NCI-H69 (cell line): Measurements from ENCODE around the gene UBE2N.
"Not testable (repeated sequence)": the region's sequence is repeated elsewhere in the genome, so short reads cannot be mapped to it uniquely, and the experiment has no call there.

Source experiments
- DNase-seq: peaks from one replicate; lab custom pipeline; 2025; lab: John Stamatoyannopoulos, UW

Gene UBE2N

DNA sequence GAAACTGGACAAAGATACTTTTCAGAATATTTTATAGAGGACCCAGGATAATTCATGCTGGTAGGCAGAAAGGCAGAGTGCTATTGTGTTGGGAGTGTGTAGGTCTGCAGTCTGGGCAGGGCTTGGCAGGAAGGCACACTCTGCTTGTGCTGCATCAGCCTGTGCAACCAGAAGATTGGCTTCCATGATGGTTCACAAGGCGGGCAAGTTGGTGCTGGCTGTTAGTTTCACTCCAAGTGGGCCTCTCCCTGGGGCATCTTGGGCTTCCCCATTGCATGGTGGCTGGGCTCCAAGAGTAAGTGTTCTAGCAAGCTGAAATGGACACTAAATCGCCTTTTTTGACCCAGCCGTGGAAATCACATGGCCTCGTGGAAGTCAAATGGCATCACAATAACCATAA, 1.8 kb upstream of the UBE2N start:
- no peak for DNase-seq

DNA sequence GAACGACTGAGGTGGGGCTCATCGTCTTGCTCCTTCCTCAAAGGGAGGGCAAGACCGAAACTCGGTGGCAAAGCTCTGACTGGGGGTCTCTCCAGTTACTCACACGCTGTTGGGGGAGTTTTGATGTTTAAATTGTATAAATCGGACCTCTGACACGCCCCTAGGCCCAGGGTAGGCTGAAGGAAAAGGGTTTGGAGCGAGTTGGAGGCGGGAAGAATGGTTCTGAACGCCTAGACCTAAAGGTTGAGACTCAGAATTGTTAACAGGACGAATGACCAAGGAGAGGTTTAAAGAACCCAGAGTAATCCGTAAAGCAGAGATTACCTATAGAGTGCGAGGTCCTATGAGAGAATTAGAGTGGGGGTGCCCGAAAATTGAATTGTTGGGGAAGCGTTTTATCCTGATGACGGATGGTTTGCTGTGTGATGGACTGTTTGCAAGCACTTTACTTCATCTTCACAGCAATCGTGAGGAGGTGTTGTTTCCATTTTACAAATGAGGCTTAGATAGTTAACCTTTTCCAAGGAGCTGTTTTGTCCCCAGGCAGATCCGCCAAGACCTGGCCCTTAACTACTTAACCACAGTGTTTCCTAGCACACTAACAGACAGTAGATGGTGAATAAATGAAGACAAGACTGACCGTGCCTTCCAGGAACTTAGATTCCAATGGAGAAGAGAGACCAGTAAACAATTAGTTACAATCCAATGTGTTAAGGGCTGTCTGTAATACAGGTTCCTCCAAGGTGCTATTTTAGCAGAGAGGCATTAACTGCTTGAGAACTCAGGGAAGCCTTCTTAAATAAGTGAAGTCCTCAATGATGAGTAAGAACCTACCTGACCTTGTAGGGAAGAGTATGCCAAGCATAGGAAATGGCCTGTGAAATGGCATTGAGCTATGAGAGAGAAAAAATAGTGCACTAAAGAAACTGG, 929 bp upstream of the UBE2N start:
- DNase-seq: peak; percentile 42

DNA sequence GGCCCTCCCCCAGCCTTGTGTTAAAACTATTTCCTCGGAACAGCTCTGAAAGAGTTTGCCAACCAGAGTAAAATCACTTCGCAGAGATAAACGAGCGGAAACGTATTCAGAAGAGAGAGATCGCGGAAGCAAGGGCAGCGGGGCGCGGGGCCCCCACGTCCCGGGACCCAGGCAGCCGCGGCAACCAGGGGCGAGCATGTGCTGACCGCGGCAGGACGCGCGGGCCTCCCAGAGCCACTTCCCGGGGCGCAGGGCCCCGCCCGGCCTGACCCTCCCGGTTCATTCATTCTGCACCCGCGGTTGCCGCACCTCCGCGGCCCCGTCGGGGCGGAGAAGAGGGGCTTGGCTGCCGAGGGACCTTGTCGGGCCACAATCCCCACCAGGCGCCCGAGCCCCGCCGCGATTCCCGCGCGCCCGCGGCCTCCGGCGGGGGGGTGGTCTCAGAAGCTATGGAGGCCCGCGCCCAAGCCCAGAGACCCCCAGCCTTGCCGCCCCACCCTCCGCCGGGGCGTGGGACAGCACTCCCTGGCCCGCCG, 598 bp downstream of the UBE2N start:
- peak; percentile 60 for DNase-seq

DNA sequence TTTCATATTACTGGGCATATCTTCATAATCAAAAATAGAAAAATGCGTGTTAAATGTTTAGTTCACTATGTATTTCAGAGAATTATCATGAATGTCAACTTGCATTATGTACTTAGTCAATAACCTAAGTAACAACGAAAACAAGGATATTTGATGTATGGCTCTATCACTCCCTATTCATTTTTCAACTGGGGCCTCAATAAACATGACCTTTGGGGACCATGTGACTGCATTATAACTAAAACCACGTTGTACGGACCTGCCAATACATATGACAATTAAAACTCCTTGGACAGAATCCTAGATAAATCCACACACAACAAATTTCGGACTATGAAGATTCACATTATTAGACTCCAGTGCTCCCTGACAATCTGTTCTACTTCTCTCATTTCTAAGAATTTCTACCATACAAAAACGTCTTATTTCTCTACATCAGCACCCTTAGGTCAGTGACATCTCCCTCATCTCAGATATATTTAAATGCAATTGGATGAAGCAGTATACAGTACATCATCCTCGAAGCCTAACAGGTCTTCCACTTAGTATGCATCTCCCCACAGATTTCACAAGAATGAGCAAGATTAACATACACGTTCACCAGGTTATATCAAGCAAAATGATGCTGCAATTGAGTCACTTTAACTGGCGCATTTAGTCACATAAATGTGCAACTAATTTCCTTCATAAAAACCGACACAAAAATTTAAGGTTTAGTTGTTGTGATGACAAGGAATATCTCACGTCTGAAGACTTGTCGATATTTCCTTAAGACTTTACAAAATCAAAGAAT, 1.5 kb downstream of the UBE2N start:
- DNase-seq: no peak

DNA sequence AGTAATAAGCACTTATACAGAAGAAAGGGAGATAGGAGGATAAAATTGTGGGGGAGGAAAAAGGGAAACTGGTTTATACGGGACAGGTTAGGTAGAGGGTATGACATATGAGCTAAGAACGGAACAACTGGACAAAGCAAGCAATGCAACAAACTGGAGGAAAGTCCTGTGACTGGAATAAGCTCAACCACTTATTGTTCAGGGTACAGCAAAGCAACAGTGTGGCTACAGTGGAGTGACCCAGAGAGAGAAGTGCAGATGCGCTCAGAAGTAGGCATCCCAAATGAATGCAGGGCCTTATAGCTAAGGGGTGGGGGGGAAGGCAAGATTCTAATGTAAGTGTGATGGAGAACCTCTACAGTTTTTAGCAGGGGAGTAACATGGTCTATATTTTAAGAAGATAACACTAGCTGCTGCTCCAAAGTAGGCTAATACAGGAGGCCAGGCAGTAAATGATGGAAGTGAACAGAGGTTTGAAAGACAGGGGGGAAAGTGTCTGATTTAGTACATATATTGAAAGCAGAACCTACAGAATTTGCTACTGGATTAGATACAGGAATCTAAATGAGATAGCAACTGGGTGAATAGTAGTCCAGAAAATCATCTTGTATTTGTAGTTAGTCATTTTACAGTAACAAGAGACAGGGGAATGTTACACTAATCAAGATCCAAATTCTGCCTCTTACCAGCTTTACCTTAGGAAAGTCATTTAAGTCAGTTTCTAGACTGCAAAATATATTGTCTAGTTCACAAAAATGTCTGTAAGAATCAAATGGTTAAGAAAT, 3.3 kb downstream of the UBE2N start:
- DNase-seq: no peak

DNA sequence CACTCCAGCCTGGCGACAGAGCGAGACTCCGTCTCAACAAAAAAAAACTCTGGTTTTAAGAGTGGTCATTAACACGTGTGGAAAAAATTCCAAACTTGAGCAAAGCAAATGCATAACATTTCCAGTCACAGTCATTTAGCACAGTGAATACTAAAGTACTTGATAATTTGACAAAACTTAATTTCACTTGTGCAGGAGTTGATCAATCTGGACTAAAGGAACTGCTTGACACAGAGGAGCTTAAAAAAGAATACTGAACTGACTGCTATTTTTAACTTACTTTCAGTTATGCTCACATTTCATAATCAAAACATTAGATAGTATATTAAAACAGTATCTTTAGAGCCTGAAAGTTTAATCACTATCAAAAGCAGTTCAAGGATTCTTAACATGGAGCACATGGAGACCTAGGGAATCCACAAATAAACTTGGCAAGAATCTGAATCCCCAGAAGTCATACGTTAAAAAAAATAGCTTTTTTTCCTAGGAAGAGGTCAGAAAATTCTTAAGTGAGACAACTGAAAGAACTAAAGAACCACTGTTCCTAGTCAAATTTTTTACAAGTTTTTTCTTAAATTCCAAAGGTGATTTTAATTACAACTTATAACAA, 7.4 kb downstream of the UBE2N start:
- DNase-seq: no peak

DNA sequence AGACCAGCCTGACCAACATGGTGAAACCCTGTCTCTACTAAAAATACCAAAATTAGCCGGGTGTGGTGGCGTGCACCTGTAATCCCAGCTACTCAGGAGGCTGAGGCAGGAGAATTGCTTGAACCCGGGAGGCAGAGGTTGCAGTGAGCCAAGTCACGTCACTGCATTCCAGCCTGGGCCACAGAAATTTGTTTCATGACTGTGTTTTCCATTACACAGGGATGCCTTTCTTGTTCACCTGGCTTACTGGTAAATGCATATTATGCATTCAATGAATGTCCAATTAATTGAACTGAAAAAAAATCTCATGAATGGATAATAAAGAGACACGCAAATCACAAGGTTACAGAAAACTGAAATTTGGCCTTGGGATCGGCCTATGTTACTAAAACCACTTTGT, 9.7 kb downstream of the UBE2N start:
- DNase-seq: not testable (repeated sequence)

DNA sequence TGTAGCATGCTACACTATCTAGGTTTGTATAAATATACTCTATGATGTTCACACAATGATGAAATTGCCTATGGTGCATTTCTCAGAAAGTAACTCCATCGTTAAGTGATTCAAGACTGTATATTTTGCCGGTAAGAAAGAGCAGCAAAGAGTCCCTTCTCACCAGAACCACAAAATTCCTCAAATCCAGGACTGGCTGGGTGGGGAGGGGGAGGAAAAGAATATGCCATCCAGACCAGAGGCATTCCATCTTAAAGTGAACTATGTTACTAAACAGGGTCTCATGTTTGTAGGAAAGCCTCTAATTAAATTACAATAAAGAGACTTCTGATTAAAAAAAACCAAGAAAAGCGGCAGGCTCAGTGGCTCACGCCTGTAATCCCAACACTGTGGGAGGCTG, 11.5 kb downstream of the UBE2N start:
- DNase-seq: no peak

DNA sequence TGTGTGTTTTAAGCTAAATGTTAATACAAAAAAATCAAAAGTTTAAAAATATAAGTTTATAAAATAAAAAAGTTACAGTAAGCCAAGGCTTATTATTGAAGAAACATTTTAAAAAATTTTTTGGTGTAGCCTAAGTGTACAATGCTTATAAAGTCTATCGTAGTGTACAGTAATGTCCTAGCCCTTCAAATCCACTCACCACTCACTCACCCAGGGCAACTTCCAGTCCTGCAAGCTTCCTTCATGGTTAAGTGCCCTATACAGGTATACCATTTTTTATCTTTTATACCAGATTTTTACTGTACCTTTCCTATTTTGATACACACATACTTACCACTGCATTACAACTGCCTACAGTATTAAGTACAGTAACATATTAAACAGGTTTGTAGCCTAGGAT, 11.9 kb downstream of the UBE2N start:
- DNase-seq: no peak

DNA sequence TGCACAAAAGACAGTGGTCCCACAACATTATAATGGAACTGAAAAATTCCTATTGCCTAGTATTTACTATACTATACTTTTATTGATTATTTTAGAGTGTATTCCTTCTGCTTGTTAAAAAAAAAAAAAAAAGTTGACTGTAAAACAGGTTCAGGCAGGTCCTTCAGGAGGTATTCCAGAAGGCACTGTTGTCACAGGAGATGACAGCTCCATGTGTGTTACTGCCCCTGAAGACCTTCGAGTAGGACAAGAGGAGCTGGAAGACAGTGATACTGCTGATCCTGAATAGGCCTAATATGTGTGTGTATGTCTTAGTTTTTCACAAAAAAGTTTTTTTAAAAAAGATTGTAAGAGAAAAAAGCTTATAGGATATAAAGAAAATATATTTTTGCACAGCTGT, 12.3 kb downstream of the UBE2N start:
- DNase-seq: no peak

DNA sequence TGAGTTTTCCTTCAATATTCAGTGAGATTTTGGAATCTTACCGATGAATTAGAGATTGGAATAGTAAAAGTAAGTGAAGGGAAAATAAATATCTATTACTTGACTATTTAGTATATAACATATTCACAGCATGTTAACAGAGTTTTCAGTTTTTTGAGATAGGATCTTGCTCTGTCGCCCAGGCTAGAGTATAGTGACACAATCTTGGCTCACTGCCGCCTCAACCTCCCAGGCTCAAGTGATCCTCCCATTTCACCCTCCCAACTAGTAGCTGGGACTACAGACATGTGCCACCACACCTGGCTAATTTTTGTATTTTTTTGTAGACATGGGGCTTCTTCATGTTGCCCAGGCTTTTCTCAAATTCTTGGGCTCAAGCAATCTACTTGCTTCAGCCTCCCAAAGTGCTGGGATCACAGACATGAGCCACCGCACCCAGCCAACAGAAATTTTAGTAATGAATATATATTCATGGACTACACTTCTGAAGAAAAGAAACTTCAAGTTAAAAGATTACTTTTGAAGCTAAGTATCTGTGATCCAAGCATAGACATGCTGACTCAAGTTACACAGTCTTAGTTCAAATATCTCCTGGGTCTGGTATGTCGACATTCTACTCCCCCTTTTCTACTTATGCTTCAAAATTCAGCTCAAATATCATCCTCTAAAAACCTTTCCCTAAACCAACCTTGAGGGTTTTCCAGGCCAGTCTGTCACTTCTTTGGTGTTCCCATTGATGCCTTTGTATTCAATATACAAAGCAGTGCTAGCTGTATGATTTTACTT, 13.8 kb downstream of the UBE2N start:
- DNase-seq: no peak

DNA sequence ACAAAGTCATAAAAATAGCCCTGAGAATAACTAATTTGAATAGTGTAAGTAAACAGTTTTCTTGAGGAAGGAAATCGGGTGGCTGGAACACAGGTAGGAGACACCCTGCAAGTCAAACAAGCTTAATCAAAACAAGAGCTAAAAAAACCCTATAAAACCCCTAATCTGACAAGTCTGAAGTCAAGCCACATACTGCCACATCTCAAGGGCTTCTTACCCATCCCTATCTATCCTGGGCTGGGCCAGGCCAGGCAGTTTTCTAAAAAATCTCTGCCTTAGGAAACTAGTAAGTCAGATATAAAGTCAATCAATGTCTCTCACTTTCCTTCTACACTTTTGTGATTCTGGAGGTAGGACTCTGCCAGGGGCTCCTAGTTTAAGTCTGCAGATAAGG, 15.3 kb downstream of the UBE2N start:
- DNase-seq: no peak

DNA sequence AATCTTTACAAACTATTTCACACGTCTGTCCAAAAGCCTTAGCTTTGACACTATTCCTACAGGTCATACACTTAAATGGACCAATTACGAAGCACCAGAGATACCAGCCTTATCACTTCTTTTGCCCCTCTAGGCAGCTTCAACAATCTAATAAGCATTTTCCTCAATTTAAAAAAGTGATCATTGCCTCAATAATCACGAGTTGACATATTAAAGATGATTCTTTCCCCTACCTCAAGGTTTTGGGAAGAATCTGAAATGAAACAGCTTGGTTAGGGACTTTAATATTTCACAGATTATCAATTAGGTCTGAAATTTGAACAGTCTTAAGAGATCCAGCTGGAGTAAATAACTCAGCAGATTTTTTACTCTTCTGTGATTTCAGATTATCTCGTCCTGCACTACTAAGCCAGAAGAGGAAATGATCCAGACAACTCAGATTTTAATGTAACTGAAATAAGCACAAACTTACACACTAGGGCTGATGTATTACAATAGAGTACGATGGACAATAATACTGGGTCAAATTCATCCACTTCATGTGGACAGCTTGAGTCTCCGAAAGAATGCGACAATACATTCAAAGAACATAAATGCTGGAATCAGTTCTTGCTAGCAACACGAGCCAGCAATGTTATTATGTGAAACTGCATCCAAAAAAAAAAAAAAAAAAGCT, 15.9 kb downstream of the UBE2N start:
- DNase-seq: no peak

DNA sequence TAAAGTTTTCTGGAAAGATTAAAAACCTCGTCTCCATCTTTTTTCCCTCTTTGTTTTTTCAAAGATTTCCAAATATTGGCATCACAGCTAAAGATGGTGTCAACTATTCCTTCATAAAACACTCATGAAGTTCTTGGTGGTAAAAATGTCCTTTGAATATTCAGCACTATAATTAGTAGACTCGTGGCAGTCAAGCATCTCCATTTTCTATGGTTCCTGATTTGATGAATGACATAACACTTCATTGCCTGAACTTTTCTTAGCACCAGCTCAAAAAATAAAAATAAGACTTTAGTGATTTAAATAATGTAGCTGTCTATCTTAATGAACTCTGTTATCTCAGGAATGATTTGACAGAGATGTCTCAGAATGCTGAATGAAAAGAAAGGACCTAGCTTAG, 19.7 kb downstream of the UBE2N start:
- DNase-seq: no peak

DNA sequence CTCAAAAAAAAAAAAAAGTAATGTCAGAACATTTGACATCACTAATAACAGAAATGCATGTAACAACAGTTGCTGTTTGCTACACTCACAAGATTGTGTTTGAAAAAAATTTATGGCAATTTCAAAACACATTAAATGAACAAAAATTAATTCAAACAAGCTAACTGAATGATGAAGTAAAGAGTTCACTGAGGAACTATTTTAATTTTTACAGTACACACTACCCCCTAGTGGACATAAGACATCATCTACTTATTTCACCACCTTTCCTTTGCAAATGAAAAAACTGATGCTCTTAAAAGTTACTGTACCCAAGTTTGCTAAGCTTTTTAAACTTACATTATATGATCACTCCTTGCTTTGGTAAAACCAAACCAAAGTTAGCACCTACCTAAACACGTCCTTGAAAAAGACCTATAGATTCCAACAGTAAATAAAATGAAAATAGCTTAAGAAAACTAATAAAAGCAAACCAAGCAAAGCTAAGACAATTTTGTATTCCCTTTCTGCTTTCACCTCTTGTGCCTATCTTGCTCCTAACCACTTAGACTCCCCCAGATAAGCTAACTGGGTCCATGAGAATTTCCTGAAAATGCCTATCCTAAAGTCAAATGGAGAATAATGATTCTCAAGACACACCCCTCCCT, 22.2 kb downstream of the UBE2N start:
- peak; percentile 61 for DNase-seq

DNA sequence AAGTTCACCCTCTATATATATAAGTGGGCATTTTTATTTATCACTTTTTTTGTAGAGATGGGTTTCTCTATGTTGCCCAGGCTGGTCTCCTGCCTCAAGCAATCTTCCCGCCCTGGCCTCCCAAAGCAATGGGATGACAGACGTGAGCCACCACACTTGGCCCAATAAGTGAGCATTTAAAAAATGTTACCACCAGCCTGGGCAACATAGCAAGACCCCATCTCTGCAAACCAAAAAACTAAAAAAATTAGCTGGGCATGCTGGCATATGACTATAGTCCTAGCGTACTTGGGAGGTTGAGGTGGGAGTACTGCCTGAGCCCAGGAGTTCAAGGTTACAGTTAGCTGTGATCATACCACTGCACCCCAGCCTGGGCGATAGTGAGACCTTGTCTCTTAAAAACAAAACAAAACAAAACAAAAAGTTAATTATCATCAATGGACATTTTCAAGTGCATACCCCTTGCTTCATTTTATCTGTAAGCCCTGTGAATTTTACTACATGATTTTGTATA, 23.7 kb downstream of the UBE2N start:
- no peak for DNase-seq

DNA sequence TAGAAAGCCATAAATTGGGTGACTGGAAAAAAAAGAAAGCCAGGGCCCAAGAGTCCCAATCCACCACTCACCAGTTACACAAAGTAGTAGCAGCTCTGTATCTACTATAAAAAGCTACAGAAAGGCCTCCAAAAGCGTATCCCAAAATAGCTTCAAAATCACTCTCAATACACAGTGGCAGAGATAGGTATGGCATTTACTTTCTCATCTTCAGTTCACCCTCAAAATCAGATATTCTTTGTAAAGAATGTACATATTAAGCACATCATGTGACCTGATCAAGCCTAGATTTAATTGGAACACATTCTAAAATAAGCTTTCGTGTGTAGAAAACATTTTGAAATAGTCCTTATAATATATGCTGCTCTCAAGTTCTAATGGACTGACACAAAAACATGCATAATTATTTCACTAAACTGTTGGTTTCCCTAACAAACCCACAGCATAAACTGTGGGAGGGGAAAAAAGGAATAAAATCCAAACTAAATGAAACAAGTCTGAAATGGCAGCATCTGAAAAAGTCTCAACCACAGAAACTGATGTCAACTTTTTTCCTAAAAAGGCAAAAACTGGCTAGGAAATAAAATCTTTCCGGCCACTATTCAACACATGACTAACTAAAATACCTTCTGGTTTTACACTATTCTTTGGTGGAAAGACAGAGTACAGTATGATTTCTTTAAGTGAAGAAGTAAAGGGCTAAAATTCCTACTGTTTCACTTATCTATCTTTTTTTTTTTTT, 25.9 kb downstream of the UBE2N start:
- DNase-seq: no peak

DNA sequence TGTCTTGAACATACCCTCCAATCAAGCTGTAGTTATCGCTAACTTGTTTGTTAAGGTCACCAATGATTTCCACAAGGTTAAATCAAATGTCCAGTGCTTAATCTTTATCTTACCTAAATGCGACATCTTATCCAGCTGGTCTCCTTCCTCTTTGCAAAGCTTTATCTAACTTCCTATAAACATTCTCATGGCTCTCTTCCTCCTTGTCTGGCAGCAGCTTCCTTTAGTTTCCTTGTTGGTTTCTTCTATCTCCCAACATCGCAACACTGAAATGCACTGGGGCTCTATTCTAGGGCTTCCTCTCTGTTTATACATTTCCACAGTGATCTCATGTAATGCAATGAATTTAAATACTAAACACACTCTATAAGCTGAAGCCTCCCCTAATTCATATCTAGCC, 28.7 kb downstream of the UBE2N start:
- no peak for DNase-seq

DNA sequence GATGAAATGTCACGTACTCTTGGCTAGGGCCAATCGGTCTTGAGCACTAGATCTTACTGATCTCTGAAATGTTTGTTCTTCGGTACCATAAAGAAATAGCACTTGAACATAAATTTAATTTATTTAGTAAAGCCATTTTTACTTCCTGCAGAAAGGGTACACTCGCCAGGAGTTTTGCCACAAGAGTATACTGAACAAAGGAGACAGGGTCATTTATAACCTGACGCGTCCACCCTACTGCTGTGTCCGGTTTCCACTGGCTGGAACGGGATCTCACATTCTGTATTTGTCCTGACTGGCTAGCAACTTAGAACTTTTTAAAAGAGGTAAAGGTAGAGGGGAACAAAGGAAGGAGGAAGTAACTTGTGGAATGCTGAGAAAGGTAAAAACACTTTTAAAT, 29.4 kb downstream of the UBE2N start:
- not testable (repeated sequence) for DNase-seq
